CD14-positive monocyte (primary cell): ENCODE results near the gene PKLR. TPM values are rescaled to one million over a fixed set of nuclear protein-coding genes. Genes with fewer than 3 reads are reported as not detected.

Experiments used
- DNase-seq, 3 donors: peaks; one replicate each; pipeline ENCODE4 v3.0.0-alpha.2; 2011 to 2022
- H2AFZ ChIP-seq: 2 replicates; pipeline ENCODE4 v1.6.0; 2012; ENCODE audit warnings: mild to moderate bottlenecking, low read depth, low read length, inconsistent platforms; ENCODE audit not compliant: insufficient read depth, poor library complexity, severe bottlenecking
- H3K27ac ChIP-seq, 2 donors: 1 replicate in 1 of 2; 2 replicates in 1 of 2; pipeline ENCODE4 v1.5.1; 2012 to 2013; ENCODE audit warnings: low read length in 2 of 2, control low read depth in 1 of 2, inconsistent platforms in 1 of 2, low read depth in 1 of 2, mild to moderate bottlenecking in 1 of 2
- H3K27me3 ChIP-seq, 2 donors: one replicate each; pipeline versions ENCODE4 v1.6.0 to v1.6.1; 2011 to 2013; ENCODE audit warnings: low read length in 2 of 2; ENCODE audit not compliant: control insufficient read depth in 2 of 2, insufficient read depth in 2 of 2
- H3K36me3 ChIP-seq, 2 donors: replicated peaks in 1 of 2; 1 replicate in 1 of 2; 2 replicates in 1 of 2; pipeline versions ENCODE4 v1.5.1 to v1.6.1; 2012 to 2013; ENCODE audit warnings: low read length in 2 of 2, control low read depth in 1 of 2, inconsistent platforms in 1 of 2, mild to moderate bottlenecking in 1 of 2; ENCODE audit not compliant: insufficient read depth in 2 of 2, control insufficient read depth in 1 of 2
- H3K4me1 ChIP-seq, 2 donors: 1 replicate in 1 of 2; 2 replicates in 1 of 2; pipeline versions ENCODE4 v1.5.1 to v1.6.1; 2012 to 2013; ENCODE audit warnings: low read length in 2 of 2, control low read depth in 1 of 2, inconsistent platforms in 1 of 2, mild to moderate bottlenecking in 1 of 2, moderate library complexity in 1 of 2; ENCODE audit not compliant: insufficient read depth in 2 of 2, control insufficient read depth in 1 of 2
- H3K4me2 ChIP-seq: replicated peaks from 2 replicates; pipeline ENCODE3; 2012; ENCODE audit warnings: low read length, moderate library complexity, mild to moderate bottlenecking; ENCODE audit not compliant: poor library complexity, severe bottlenecking; ENCODE audit errors: extremely low read depth
- H3K4me3 ChIP-seq, 3 experiments: fragments of 200-600 bp in 1 of 3; sonication (generic) in 1 of 3; replicated peaks in 1 of 3; 1 replicate in 2 of 3; 2 replicates in 1 of 3; pipeline ENCODE4 v1.5.1; 2011 to 2013; ENCODE audit warnings: low read length in 3 of 3, mild to moderate bottlenecking in 3 of 3, control low read depth in 2 of 3, low read depth in 2 of 3, inconsistent platforms in 1 of 3, moderate library complexity in 1 of 3
- H3K79me2 ChIP-seq: 2 replicates; pipeline ENCODE4 v1.6.0; 2012; ENCODE audit warnings: mild to moderate bottlenecking, control low read depth, inconsistent platforms, low read length, moderate library complexity; ENCODE audit not compliant: insufficient read depth
- H3K9ac ChIP-seq: 2 replicates; pipeline ENCODE4 v1.6.0; 2017; ENCODE audit warnings: low read length, mild to moderate bottlenecking; ENCODE audit not compliant: insufficient read depth, poor library complexity, severe bottlenecking
- H3K9me3 ChIP-seq, 2 donors: replicated peaks in 1 of 2; 1 replicate in 1 of 2; 2 replicates in 1 of 2; pipeline versions ENCODE4 v1.5.1 to v1.6.1; 2012 to 2013; ENCODE audit warnings: low read length in 2 of 2, control low read depth in 1 of 2; ENCODE audit not compliant: control insufficient read depth in 1 of 2, insufficient read depth in 1 of 2
- H4K20me1 ChIP-seq: 2 replicates; pipeline ENCODE4 v1.6.0; 2012; ENCODE audit warnings: mild to moderate bottlenecking, low read length, control low read depth, moderate library complexity; ENCODE audit not compliant: insufficient read depth
- H3K27ac Mint-ChIP-seq, 7 donors: one replicate each; pipeline ENCODE4 v1.8.0; 2020; ENCODE audit warnings: mild to moderate bottlenecking in 7 of 7, mixed read lengths in 7 of 7, moderate library complexity in 6 of 7, inconsistent platforms in 2 of 7
- H3K27me3 Mint-ChIP-seq, 3 donors: one replicate each; pipeline ENCODE4 v1.8.0; 2021 to 2022; ENCODE audit warnings: low read depth in 3 of 3, mild to moderate bottlenecking in 3 of 3, mixed read lengths in 3 of 3, moderate library complexity in 3 of 3, inconsistent platforms in 1 of 3
- H3K36me3 Mint-ChIP-seq, 2 donors: one replicate each; pipeline ENCODE4 v1.8.0; 2020; ENCODE audit warnings: mixed read lengths in 2 of 2, inconsistent platforms in 1 of 2, mild to moderate bottlenecking in 1 of 2
- H3K4me1 Mint-ChIP-seq: one replicate; pipeline ENCODE4 v1.8.0; 2020; ENCODE audit warnings: mild to moderate bottlenecking, mixed read lengths
- H3K4me3 Mint-ChIP-seq, 2 donors: one replicate each; pipeline ENCODE4 v1.8.0; 2020; ENCODE audit warnings: mild to moderate bottlenecking in 2 of 2, mixed read lengths in 2 of 2, moderate library complexity in 1 of 2
- H3K9me3 Mint-ChIP-seq, 7 donors: one replicate each; pipeline ENCODE4 v1.8.0; 2020 to 2022; ENCODE audit warnings: mixed read lengths in 7 of 7, mild to moderate bottlenecking in 6 of 7, moderate library complexity in 6 of 7, inconsistent platforms in 2 of 7
- WGBS: methylation state at CpG from one replicate; pipeline ENCODE4 v1.1.5; 2013; ENCODE audit warnings: missing lambda C conversion rate; ENCODE audit not compliant: insufficient coverage; 5-methylcytosine and 5-hydroxymethylcytosine counted together
- intact Hi-C, 2 donors: fragments of 100-400 bp; cut with micrococcal nuclease; formaldehyde crosslinking; loops; one replicate each; pipeline versions ENCODE4 v1.15.0 to v1.15.1; 2023
- polyA plus RNA-seq, 3 donors: library from polyadenylated mRNA; depleted of rRNA in 1 of 3; unstranded in 2 of 3; stranded (reverse) in 1 of 3; fragments of 300-500 nt in 2 of 3; fragments of >200 nt in 1 of 3; fragmentation: Illumina TruSeq in 2 of 3; gene quantifications; 1 replicate in 2 of 3; 2 replicates in 1 of 3; pipeline ENCODE4 v1.2.3, GENCODE V29; 2012 to 2021
- TF ChIP-seq, protein P1 (sequence below): fragments of 200-600 bp; IDR thresholded peaks from one replicate; pipeline ENCODE4 v1.8.0; 2022; ENCODE audit warnings: antibody characterized with exemption, mild to moderate bottlenecking

Gene PKLR
- polyA plus RNA-seq, 3 donors = 0.05 TPM; not detected in 2

GRCh38 chr1:155242805-155243358 lies 58.4 kb downstream of the PKLR start:
- Histone ChIP-seq H3K9ac (no peak overlapping the region), H3K4me3 (peak overlapping the region in 1 of 3 experiments; percentile 95), H3K9me3 (no peaks in the 10 kb centered on the region), H3K79me2 (peaks cover 39% of the 10 kb centered on the region), H3K27ac (no peak overlapping the region), H4K20me1 (peaks cover 4% of the 10 kb centered on the region), H3K36me3 (peaks cover 3 to 21% of the 10 kb centered on the region in 2 donors), H3K27me3 (no peaks in the 10 kb centered on the region), H3K4me1 (peaks cover 41 to 59% of the 10 kb centered on the region in 2 donors), H3K4me2 (peak overlapping the region; percentile 75), H2AFZ (peak overlapping the region; percentile 86)
- no peak for DNase-seq
- H3K36me3 Mint-ChIP-seq = peaks cover 19 to 28% of the 10 kb centered on the region in 2 donors
- TF ChIP-seq, protein P1, sequence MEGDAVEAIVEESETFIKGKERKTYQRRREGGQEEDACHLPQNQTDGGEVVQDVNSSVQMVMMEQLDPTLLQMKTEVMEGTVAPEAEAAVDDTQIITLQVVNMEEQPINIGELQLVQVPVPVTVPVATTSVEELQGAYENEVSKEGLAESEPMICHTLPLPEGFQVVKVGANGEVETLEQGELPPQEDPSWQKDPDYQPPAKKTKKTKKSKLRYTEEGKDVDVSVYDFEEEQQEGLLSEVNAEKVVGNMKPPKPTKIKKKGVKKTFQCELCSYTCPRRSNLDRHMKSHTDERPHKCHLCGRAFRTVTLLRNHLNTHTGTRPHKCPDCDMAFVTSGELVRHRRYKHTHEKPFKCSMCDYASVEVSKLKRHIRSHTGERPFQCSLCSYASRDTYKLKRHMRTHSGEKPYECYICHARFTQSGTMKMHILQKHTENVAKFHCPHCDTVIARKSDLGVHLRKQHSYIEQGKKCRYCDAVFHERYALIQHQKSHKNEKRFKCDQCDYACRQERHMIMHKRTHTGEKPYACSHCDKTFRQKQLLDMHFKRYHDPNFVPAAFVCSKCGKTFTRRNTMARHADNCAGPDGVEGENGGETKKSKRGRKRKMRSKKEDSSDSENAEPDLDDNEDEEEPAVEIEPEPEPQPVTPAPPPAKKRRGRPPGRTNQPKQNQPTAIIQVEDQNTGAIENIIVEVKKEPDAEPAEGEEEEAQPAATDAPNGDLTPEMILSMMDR = no peak
- peaks cover 0 to 2% (median 0%) of the 10 kb centered on the region in 7 donors for H3K9me3 Mint-ChIP-seq
- peaks cover 0 to 8% (median 2%) of the 10 kb centered on the region in 3 donors for H3K27me3 Mint-ChIP-seq
- peak overlapping the region in 1 of 2 donors; percentile 80 for H3K4me3 Mint-ChIP-seq
- intact Hi-C loops = loop anchor here (5.0 kb wide), 1 partner anchor 36 kb away; the partner anchor contains the start of genes MTX1 (in 2 of the 2) and THBS3 (in 2 of the 2)
- WGBS = no CpG with 5 or more reads among the region's 3 CpGs
- peaks cover 53% of the 10 kb centered on the region for H3K4me1 Mint-ChIP-seq
- peak overlapping the region in 5 of 7 donors; percentile 74 to 98 (median 96) for H3K27ac Mint-ChIP-seq

- H3K27me3 Mint-ChIP-seq = peaks cover 0 to 8% (median 2%) of the 10 kb centered on the region in 3 donors
- peak overlapping the region; percentile 94 to 99 (median 97) for H3K27ac Mint-ChIP-seq
- H3K79me2 ChIP-seq = peaks cover 39% of the 10 kb centered on the region
- H3K36me3 ChIP-seq = peaks cover 13 to 31% of the 10 kb centered on the region in 2 donors
- H3K4me3 ChIP-seq = peak overlapping the region in 1 of 3 experiments; percentile 79
- no peaks in the 10 kb centered on the region for H3K27me3 ChIP-seq
- H3K4me3 Mint-ChIP-seq = peak overlapping the region; percentile 48 to 75
- H3K9me3 ChIP-seq = no peaks in the 10 kb centered on the region
- peaks cover 0 to 2% (median 0%) of the 10 kb centered on the region in 7 donors for H3K9me3 Mint-ChIP-seq
- peak; percentile 88 to 93 (median 91) for DNase-seq
- H3K36me3 Mint-ChIP-seq = peaks cover 30 to 32% of the 10 kb centered on the region in 2 donors
- H4K20me1 ChIP-seq = peaks cover 4% of the 10 kb centered on the region
- H3K4me1 ChIP-seq = peaks cover 41 to 70% of the 10 kb centered on the region in 2 donors
- TF ChIP-seq, protein P1 = no peak
- peaks cover 57% of the 10 kb centered on the region for H3K4me1 Mint-ChIP-seq
- WGBS = 0% methylated on average over 2 of the region's 4 CpGs
- H3K4me2 ChIP-seq = peak overlapping the region; percentile 75
- intact Hi-C loops = loop anchor here (5.0 kb wide), 1 partner anchor 35 kb away; the partner anchor contains the start of genes MTX1 (in 2 of the 2) and THBS3 (in 2 of the 2)
- no peak overlapping the region for H2AFZ ChIP-seq
- H3K27ac ChIP-seq = peak overlapping the region; percentile 62 to 87
- peak overlapping the region; percentile 54 for H3K9ac ChIP-seq
These were observed 59.4 kb downstream of the PKLR start for GRCh38 chr1:155241841-155242264.
